Measurements from ENCODE around the gene C18orf63.

C18orf63 gene

DNA sequence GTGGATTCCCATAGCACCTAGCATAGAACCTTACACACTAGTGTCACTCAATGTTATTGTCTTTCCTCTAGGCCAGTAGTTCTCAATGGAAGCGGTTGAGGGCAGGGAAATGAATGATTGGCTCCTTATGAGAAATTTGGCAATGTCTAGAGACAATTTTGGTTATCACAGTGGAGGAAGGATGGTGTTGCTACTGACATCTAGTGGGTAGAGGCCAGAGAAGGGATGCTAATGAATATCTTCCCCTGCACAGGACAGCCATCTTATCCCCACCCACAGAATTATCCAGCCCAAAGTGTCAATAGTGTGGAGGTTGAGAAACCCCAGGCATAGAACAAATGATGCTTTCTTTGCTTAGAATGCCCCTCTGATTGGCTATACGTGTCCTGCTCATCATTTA lies 15.8 kb downstream of the C18orf63 start:
- no peak for DNase-seq

DNA sequence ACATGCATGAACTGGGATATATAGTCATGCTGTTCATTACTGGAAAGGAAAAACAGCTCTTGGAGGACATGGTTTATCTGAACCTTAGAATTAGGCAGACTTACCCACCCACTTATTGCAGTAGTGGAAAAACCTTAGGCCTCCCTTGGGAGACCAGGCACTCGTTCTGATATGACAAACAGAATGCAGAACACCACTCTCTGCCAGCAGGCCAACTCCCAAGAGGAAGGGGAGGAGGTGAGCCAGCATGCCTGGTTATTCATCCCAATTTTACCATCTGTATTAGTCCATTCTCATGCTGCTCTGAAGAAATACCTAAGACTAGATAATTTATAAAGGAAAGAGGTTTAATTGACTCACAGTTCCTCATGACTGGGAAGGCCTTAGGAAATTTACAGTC lies 17.5 kb downstream of the C18orf63 start:
- DNase-seq, result no peak

DNA sequence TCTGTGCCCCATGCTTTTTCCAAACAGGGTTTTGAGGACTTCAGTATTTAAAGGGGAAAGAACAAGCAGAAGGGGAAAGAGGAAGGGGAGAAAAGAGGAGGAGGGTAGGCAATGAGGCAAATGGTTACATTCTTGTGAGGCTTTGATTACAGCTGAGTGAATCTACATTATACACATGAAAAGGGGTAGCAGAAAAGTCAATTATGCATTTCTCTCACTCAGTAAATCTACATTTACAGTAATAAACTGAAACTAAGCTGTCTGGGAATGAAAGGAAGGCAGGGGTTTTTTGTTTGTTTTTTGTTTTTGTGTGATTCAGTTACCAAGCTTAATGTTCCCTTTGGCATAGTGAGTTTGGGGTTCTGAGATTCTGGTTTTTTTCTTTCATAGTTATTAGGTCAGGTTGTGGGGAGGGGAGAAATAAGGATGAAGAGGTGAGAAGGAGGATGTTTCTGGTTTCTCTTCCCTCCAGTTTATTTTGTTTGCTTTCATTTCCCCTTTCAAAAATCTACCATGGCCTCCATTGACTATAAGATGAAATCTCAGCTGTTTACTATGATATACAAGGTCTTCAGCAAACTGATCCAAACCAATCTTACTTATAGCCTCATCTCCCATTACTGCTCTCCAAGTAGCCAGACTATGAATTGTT lies 18.7 kb downstream of the C18orf63 start:
- DNase-seq, result no peak

DNA sequence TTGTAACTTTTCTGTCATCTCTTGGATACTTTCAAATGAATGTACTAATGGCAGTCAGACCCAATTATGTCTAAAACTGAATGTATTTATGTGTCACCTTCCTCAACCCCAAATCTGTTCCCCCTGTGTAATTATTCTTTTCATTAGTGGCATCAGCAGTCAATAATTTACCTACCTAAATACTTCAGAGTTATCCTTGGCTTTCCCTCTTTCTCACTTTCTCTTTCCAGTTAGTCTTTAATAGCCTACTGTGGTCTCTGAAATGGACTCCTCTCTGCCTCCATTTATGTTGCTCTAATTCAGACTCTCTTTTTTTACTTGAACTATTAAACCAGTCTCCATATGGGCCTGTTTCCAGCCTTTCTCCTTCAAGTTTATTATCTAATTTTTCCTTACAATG lies 21.0 kb downstream of the C18orf63 start:
- DNase-seq, result no peak

DNA sequence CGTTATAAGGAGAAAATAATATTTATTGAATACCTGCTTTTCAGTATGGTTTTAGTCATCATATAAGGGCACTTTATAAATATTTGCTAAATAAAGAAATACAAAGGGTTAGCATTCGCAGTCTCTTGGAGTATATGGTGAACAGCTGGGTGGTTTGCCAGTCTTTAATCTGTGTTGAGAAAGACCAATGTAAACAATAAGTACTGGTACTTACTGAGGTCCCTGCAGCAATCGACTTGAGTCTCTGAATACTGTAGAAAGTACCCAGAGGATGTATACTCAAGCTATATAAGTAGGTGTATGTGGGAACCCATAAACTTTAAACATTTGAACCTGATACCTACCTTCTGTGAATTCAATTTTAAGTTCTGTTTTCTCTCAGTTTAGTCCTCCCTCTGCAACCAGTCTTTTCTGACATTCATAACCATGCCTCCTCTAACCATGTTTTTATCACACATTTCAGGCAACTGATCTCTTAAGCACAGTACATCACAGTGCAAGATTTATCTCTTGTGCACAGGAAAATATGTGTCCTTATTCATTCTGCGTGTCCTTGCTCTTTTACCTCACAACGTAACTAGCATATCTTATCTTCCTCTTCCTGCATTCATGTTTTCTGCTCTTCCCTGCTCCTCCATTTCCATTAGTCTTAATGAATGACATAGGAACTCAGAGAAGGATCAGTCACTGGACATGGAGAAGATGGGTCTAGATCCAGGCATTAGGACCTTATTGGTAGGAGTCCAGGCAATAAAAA lies 21.7 kb downstream of the C18orf63 start:
- no peak for DNase-seq

DNA sequence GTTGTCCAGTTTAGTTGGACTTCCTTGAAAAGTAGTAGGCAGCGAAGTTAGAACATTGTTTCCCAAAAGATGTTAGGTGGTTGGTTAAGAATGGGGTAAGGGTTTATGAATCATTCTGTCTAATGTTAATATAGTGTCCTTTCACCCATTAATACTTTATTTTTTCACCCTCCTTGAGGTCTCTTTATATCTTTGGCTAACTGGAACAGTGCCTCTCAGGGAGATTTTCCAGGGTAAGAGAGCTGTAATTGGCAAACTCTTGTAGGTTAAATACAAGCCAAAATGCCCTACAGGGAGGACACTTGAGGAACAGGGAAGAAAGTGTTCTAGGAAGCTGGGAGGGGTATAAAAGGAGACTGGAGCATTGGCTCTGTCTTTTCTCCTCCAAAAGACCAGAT lies 22.3 kb downstream of the C18orf63 start:
- no peak for DNase-seq

DNA sequence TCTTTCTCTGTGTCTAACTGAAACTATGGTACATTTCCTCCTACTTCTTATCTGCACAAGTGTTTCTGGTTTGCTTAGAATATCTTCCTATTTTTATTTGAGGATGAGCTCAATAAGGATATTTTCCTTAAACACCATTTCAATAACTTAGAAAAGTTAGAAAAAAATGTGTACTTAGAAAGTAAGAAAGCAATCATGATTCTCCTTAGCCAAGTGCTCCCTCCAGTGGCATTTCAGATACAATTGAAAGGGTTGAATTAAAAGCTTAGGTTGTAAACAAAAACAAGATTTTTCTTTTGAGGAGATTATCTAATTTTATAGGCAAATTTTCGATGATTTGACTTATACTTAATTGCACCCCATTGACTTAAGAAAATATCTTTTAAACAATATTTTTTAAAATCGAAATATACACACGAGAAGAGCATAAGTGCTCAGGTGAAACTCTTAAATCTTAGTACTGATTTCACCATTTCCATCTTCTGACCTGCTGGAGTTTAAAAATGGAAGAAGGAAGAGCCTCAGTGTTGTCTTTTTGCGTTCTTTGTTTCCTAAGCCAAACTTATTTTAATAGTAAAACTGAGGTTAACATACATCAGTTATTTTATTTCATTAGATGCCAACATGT lies 26.9 kb downstream of the C18orf63 start:
- DNase-seq, result peak in 1 of 2 donors; percentile 62

DNA sequence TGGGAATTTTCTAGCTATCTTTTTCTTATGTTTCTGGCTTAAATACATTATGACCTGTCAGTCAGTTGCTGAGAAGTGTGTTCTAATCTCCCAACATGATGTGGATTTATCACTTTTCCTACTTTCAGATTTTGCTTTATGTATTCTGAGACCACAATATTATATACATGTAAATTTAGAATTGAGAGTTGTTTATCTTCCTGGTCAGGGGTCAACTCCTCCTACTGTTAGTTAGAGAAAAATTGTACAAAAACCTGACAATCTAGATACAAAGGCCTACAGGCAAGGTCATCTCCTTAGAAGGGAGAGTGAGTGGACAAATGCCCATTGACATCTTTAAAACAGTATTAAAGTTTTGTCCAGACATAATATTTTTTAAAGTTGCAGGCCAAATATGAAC lies 30.6 kb downstream of the C18orf63 start:
- no peak for DNase-seq

DNA sequence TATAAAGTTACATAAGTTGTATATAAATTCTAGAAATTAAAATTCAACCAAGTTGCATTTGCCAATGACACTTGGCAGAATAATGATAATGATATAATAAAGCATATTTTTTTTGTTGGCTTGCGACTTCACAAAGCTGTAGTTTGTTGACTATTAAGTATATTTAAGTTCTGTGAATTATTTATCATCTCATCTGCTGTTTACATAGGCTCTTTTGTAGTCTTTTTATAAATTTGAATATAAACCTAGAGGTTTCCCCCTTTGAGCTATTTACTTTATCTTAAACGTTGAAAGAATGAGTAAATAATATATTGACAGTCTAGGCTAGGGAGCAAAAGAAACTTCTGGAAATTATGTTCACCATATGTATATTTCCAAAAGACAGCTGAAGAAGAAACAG lies 32.9 kb downstream of the C18orf63 start:
- DNase-seq, result no peak

DNA sequence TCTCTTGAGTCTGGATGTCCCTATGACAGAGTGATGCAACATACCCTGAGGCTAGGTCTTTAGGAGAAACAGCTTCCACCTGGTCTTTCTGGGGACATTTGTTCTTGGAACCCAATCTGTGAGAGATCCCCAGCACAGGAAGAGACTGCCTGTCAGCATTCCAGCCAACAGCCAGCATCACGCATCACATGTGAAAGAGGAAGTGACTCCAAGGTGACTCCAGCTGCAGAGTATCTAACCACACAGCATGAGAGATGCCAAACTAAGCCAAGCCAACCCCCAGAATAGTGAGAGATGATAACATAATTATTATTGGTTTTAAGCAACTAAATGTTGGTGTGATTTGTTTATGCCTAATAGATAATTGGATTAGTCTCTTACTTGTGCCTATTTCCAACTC lies 35.7 kb downstream of the C18orf63 start:
- DNase-seq, result no peak

DNA sequence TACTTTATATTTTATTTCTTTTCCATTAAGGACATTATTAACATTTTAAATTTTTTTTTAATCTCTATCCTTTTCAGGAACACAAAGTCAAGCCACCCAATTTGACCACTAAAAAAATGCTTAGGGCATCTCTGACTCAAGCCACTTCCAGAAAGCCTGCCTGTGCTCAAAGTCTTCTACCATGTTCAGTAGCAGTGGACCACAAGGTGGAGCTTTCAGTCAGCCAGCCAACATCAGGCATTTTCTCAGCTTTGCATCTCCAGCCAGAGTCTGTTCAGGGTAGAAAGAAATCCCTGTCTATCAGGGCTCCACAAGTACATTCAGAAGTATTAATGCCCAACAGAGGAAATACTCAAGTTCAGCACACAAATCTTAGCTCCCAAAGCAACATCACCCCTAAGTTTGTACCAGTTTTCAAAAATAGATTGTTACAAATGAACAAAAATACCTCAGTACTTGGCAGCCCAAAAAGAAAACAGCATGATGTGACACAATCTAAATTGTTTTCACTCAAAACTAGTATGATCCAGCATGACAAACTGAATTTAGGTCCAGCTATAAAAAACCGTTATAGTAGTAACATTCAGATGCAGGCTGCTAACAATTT lies 37.6 kb downstream of the C18orf63 start:
- peak in 1 of 2 donors; percentile 19 for DNase-seq

DNA sequence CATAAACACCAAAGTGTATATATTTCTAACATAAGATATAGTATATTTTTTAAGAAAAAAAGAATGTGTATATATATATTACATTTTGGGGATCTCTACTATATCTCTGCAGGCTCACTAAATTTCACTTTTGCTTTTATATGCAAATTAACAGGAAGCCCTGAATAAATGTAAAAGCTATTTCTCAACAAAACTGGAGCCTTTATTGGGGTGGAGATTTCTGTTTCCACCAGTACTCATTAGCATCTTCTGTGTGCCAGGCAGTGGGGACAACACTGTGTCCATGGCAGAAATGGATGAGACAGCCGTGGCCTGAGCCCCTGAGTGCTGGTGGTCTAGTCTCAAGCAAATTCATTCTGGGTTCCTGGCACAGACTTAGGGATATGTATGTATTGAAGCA lies 41.3 kb downstream of the C18orf63 start:
- no peak for DNase-seq

DNA sequence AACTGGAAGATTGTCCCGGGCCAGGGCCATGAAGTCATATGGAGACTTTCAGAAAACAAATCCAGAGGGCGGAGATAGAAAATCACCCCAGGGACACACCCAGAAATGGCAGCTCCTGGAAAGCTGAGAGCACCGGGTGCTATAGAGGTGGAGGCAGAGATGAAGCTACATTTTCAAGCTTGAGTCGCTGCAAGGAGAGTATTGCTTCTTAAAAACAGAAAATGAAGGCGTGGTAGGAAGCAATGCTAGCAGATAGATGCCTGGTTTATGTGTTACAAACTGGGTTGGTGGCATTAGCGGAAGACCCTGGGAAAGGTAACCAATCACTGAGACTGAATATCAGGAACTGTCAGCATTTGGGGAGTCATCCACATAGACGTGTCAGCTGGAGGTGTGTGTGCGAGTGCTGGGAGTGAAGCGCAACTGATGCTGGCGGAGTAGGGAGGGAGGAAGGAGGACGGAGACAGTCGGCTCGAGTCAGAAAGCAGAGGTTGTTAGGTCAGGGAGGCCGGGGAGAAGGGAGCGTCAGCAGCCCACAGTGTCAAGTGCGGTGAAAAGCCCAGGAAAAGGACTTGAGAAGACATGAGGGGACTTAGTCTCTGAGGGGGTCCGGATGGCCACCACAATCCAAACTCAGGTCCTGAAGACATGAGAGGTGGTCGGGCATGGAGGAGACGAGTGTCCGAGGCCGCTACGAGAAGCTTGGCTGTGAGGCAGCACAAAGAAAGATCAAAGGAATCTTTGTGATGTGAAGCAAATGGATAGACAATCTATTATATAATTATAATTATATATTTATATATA lies 45.4 kb downstream of the C18orf63 start:
- no peak for DNase-seq

DNA sequence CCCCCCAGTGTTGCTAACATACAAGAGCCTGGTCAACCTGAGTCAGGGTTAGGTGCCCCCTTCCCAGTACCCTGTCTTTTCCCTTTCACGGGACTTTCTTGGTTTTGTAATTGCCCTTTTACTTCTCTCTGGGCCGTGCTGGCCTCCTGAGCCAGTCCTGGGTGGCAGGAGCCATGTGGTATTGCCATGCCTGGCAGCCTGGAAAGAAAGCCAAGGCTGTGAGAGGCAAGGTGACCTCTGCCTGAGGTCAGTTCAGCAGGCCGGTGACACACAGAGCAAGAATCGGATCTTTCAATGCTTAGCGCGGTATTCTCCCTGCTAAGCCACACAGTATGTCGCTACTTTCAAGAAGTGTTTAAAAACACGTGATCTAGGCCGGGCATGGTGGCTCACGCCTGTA lies 52.3 kb downstream of the C18orf63 start:
- no peak for DNase-seq

DNA sequence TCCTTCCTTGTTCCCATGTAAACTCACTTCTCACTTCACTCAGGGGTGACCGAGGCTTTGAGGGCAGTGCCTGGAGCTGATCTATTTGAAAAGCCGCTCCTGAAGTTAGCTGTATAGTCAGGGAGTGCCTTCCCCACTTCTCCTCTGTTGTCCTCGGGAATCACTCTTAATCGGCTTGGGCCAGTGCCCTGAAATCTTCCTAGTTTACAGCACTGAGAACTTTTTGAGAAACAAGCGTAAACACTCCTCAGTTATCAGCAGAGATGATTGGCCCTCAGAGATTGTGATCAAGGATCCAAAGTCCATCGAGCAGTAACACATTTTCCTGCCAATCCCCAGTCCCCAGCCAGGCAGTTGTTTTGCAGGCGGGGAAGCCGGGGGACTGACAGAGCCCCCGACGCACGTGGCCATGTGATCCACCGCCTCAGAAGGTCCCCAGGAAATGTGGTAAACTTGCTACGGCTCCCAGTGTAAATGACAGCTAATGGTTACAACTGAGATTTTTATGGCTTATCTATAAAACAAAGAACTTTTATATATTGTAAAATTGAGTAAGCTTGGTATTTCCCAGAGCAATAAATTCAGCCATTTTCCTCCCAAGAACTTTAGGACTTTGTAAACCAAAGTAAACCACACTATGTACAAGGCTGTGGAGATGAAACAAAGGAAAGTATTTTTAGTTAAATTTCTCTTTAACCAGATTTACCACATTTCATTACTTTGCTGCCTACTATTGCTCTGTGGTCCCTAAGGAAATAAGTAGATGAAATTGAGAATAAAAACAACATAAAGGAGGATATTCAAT lies 53.5 kb downstream of the C18orf63 start:
- DNase-seq, result no peak

DNA sequence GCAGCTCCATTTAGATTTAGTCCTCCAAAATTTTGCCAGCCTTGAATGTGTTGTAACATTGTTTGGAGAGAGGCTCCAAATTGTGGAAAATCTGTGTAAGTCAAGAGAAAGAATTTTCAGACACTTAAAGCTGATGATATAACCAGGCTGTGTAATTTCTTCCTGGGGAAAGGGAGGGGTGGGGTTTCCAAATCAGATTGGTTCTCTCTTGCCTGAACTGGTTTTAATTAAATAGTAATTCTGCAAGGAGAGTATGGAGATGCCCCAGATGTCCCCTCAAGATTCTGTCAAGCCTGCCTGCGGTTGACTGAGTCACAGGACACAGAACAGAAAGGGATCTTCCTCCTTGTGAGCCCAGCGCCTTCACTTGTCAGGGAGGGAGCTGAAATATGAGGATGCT lies 54.5 kb downstream of the C18orf63 start:
- DNase-seq, result no peak

DNA sequence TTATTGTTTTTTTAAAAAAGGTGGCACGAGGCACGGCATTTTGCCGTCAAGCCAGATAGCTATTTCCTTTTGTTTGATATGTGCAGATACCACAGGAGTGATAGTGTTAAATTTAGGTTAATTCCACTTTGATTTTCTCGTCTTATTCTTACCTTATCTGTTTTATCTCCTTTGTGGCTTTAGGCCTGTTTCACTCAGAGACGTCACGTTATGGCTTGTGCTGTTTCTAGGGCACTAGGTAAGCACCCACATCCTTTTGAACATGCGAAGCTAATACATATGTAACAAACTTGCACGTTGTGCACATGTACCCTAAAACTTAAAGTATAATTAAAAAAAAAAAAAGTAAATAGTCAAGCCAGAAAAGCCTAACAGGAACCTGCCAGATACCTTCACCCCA lies 57.8 kb downstream of the C18orf63 start:
- DNase-seq, result no peak

DNA sequence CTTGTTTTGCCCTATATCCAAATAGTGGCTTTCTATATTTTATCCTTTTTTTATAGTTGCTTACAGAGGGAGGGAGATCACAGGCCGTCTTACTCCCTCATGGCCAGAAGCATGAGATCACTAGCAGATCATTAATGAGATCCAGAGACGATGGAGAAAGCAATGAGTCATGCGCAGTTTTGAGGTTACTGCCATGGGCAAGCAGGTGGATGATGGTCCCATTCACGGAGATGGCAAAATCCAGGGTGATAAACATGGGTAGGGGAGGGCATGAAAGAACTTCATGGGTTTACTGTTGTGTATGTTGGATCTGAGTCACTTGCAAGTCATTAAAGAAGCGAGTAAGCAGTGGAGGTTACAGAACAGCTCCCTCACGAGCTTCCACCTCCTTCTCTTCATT lies 60.4 kb downstream of the C18orf63 start:
- no peak for DNase-seq

DNA sequence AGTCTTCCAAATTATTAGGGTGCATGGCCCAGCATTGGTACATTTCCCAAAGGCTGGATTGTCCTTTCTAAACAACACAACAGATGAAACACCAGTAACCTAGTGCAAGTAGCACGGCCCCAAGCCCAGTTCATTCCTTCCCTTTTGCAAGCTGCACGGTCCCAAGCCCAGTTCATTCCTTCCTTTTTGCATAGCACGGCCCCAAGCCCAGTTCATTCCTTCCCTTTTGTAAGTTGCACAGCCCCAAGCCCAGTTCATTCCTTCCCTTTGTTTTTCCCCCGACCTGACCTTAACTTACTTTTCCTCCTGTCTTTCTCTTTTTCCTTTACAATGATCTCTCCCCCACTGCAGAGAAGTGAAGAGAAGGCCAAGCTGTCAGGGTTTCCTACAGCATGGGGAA lies 60.9 kb downstream of the C18orf63 start:
- DNase-seq, result no peak

DNA sequence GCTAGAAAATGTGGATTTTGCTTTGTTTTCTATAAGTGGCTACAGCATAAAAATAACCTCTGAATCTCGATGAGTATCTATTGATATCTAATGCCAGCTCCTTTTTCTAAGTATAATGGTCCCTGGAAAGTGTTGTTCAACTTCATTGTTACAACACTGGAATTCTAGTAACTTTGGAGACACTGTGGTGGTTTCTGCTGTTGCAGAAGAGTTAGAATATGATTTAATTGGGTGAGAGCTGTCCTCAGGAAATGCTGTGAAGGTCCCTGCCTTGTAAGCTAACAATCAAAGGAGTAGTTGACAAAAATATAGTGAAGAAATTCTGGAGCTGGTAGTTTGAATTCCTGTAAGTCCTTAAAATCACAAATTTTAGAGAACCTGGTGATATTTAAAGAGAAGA lies 62.1 kb downstream of the C18orf63 start:
- no peak for DNase-seq

DNA sequence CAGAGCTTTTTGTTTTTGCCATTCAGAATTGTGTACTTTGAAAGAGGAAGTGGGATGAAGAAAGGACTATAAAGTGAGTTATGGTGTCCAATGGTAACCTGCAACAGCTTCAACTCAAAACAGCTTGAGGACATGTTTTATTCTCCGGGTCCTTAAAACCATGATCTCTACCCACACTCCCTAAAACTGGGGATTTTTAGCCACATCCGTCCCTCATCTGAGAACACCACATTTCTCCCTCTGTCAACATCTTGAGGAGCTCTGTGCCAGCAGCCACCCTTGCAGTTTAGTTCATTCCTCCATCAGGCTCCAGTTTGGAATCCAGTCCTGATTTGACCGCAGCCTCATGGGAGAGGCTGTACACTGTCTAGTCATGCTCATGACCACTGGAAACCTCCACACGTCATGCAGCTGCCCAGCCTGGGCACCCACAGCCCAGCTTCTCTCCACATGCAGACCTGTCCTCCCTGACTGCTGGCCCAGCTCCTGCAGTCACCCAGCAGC lies 62.6 kb downstream of the C18orf63 start:
- no peak for DNase-seq

DNA sequence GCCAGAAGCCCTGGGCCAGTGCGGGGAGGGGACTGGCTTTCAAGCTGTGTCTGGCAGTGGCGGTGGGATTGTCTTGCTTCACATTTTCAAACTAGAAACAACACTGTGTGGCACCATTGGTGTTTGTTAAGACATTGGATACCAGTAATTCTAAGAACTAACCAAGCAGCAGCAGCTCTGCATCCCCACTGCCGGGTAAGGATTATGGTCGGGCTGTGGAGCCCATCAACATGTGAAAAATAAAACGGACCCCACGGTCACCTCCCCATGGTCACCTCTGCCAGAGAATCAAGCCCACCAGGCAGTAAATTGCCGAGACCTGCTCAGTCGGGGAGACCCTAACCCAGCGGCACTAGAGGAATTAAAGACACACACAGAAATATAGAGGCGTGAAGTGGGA lies 65.3 kb downstream of the C18orf63 start:
- no peak for DNase-seq
